Vagina (tissue), 2 donors: Measurements from ENCODE around the gene AKR7A3.

Source experiments
- CTCF ChIP-seq, 3 experiments: fragments of 450-650 bp in 2 of 3; fragments of 200-600 bp in 1 of 3; sonication (generic) in 1 of 3; IDR thresholded peaks; one replicate each; pipeline ENCODE4 v1.5.1; 2017 to 2019; ENCODE audit warnings: antibody characterized with exemption in 3 of 3, mild to moderate bottlenecking in 2 of 3, moderate library complexity in 2 of 3
- POLR2A ChIP-seq, 2 donors: fragments of 450-650 bp; IDR thresholded peaks; one replicate each; pipeline ENCODE4 v1.6.1; 2017; ENCODE audit warnings: antibody characterized with exemption in 2 of 2, mild to moderate bottlenecking in 2 of 2, moderate library complexity in 2 of 2

DNA sequence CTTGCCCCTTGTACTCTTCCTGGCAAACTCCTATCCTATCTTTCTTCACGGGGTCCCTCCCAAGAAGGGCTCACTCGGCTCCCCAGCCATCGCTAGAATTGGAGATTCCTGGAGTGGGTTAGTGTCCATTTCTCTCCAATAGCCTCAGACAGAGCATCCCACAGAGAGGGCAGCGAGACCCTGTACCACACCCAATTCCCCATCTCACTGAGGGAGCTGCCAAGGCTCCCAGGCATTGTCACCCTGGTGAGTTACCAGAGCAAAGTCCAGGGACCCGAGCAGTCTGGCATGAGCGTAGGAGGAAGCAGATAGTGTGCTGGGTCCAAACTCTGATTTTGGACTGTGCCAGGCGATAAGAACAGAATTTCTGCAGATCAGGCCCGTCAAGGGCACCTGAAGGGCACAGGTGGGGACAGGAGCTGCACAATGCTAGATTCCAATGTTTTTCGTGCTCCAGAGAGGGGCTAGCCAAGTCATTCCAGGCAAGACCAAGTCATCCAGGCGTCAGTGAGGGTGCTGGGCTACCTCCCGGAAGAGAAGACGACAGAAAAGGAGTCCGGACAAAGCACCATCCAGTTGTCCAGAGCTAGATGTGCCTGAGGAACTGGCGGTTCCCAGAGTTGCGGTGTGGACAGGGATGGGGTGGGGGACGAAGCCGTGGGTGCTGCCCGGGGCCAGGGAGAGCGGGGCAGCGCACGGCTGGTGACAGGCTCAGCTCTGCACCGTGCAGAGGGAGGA, 15.3 kb downstream of the AKR7A3 start:
- TF ChIP-seq CTCF (IDR thresholded peaks at IDR 0.05) (no peak), POLR2A (IDR thresholded peaks at IDR 0.05) (no peak)
